ENCODE data around the gene C8A. TPM values are rescaled to one million over a fixed set of nuclear protein-coding genes. Genes with fewer than 3 reads are reported as not detected.

The C8A gene
- total RNA-seq, 4 donors from 2014 or later = not detected

- TF ChIP-seq POLR2A (IDR thresholded peaks at IDR 0.05; ENCODE audit: low read depth) (no peak), EP300 (IDR thresholded peaks at IDR 0.05) (no peak), POLR2AphosphoS5 (IDR thresholded peaks at IDR 0.05) (no peak)
- TF ChIP-seq, protein P1, sequence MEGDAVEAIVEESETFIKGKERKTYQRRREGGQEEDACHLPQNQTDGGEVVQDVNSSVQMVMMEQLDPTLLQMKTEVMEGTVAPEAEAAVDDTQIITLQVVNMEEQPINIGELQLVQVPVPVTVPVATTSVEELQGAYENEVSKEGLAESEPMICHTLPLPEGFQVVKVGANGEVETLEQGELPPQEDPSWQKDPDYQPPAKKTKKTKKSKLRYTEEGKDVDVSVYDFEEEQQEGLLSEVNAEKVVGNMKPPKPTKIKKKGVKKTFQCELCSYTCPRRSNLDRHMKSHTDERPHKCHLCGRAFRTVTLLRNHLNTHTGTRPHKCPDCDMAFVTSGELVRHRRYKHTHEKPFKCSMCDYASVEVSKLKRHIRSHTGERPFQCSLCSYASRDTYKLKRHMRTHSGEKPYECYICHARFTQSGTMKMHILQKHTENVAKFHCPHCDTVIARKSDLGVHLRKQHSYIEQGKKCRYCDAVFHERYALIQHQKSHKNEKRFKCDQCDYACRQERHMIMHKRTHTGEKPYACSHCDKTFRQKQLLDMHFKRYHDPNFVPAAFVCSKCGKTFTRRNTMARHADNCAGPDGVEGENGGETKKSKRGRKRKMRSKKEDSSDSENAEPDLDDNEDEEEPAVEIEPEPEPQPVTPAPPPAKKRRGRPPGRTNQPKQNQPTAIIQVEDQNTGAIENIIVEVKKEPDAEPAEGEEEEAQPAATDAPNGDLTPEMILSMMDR (IDR thresholded peaks at IDR 0.05) = no peak
- Histone ChIP-seq H3K9me3 (peaks cover 0 to under 1% (median 0%) of the 10 kb centered on the region in 4 donors), H3K4me3 (no peak overlapping the region), H3K27ac (replicated peaks in 1 of 4) (no peak overlapping the region), H3K36me3 (no peaks in the 10 kb centered on the region), H3K27me3 (peaks cover 0 to 8% (median 0%) of the 10 kb centered on the region in 4 donors), H3K4me1 (peaks cover 0 to 10% (median 7%) of the 10 kb centered on the region in 4 donors)
- WGBS = 94% methylated on average over 5 of the region's 5 CpGs
- no peak for DNase-seq (ENCODE audit: extremely low spot score)
- intact Hi-C loops (cut with DNase I) = loop anchor here (5.0 kb wide), 1 partner anchor 1328 kb away; no protein-coding TSS in a partner anchor
Observed at GRCh38 chr1:56834137-56834900, 20.3 kb upstream of the C8A start.

GRCh38 chr1:56835657-56836056 lies 18.9 kb upstream of the C8A start:
- H3K4me3 ChIP-seq = no peak overlapping the region
- intact Hi-C loops (cut with DNase I) = no loop called here
- WGBS = 96% methylated on average over 5 of the region's 5 CpGs
- peaks cover 0 to 8% (median 0%) of the 10 kb centered on the region in 4 donors for H3K27me3 ChIP-seq
- H3K9me3 ChIP-seq = peaks cover 0 to 7% (median 3%) of the 10 kb centered on the region in 4 donors
- DNase-seq (ENCODE audit: extremely low spot score) = no peak
- H3K4me1 ChIP-seq = peaks cover 0 to 10% (median 7%) of the 10 kb centered on the region in 4 donors
- TF ChIP-seq POLR2A (IDR thresholded peaks at IDR 0.05; ENCODE audit: low read depth) (no peak), POLR2AphosphoS5 (IDR thresholded peaks at IDR 0.05) (no peak), EP300 (IDR thresholded peaks at IDR 0.05) (no peak)
- TF ChIP-seq, protein P1 (IDR thresholded peaks at IDR 0.05) = no peak
- H3K27ac ChIP-seq (replicated peaks in 1 of 4) = no peak overlapping the region
- no peaks in the 10 kb centered on the region for H3K36me3 ChIP-seq

DNA sequence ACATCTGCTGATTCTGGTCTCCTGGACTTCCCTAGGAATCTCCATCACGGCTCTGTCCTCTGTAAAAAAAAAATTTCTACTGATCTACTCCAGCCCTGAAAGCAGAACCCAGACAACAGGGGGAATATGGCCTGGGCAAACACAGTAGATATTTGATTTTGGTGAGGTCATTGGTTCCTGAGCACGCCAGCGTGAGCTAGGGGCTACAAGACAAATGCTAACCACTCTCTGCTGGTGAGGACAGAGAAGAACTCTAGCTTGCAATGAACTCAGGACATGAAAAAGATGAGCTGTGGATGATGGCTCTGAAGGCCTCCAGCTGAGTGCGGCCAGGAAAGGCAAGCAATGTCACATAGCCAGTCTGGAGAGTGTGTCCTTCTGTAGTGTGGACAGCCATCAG lies 18.2 kb upstream of the C8A start:
- peaks cover 0 to 3% (median 0%) of the 10 kb centered on the region in 4 donors for H3K27me3 ChIP-seq
- TF ChIP-seq EP300 (IDR thresholded peaks at IDR 0.05) = no peak
- TF ChIP-seq POLR2A (IDR thresholded peaks at IDR 0.05; ENCODE audit: low read depth) = no peak
- no peak for TF ChIP-seq POLR2AphosphoS5 (IDR thresholded peaks at IDR 0.05)
- TF ChIP-seq, protein P1 (IDR thresholded peaks at IDR 0.05) = no peak
- no peak for DNase-seq (ENCODE audit: extremely low spot score)

DNA sequence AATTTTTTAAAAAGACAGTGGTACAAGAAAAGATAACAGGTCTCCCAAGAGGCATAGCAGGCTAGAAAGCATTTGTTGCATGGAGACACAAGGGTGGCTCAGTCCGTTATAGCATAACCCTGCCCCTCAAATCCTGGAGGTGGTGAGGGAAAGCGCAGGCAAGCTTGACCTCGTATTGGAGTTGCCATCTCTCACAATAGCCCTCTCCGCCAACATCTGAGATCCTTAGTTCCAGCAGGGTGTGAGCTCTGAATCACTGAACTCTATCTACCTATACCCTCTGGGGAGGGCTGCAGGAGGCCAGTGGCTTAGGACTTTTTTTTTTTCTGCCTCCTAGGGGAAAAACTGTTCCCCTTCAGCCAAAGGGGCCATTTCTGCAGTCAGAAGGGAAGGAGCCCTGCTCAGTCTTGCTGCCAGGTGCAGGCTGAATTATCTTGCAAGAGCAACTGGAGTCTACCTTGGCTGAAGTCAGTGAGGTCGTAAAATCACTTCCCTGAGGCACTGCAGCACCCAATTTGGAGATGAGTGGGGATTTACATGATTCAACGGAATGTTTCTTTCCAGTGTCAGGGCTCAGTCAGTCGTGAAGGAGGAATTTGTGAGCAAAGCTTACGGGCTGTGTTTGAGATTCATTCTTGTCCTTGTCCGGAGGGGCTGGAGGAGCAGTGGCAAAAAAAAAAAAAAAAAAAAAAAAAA lies 17.2 kb upstream of the C8A start:
- intact Hi-C loops (cut with DNase I) = no loop called here
- WGBS = 66% methylated on average over 9 of the region's 9 CpGs
- no peak overlapping the region for H3K27ac ChIP-seq (replicated peaks in 1 of 4)
- H3K9me3 ChIP-seq = peaks cover 0 to 7% (median 3%) of the 10 kb centered on the region in 4 donors
- H3K36me3 ChIP-seq = no peaks in the 10 kb centered on the region
- H3K27me3 ChIP-seq = no peaks in the 10 kb centered on the region
- TF ChIP-seq EP300 (IDR thresholded peaks at IDR 0.05) (no peak), POLR2A (IDR thresholded peaks at IDR 0.05; ENCODE audit: low read depth) (no peak), POLR2AphosphoS5 (IDR thresholded peaks at IDR 0.05) (no peak)
- TF ChIP-seq, protein P1 (IDR thresholded peaks at IDR 0.05) = no peak
- H3K4me1 ChIP-seq = peaks cover 0 to 8% (median 6%) of the 10 kb centered on the region in 4 donors
- DNase-seq (ENCODE audit: extremely low spot score) = no peak
- no peak overlapping the region for H3K4me3 ChIP-seq

More for the DNA sequence above, 18.2 kb upstream of the C8A start:
- H3K9me3 ChIP-seq = peaks cover 0 to 7% (median 3%) of the 10 kb centered on the region in 4 donors
- no peak overlapping the region for H3K4me3 ChIP-seq
- H3K27ac ChIP-seq (replicated peaks in 1 of 4) = no peak overlapping the region
- H3K36me3 ChIP-seq = no peaks in the 10 kb centered on the region
- H3K4me1 ChIP-seq = peaks cover 0 to 10% (median 7%) of the 10 kb centered on the region in 4 donors
- intact Hi-C loops (cut with DNase I) = no loop called here
- WGBS = 91% methylated on average over 4 of the region's 4 CpGs

Measured in esophagus muscularis mucosa (tissue), 4 donors.